Measurements from ENCODE around the gene ADAMTS15.

GRCh38 chr11:130421199-130421585 is 27.3 kb upstream of the ADAMTS15 start:
- no peak for TF ChIP-seq POLR2A (IDR thresholded peaks at IDR 0.05; ENCODE audit: low read length)
- no peak for TF ChIP-seq GATA1 (IDR thresholded peaks at IDR 0.05; ENCODE audit: low read depth, low read length)
